Occipital lobe (tissue), 2 donors: ENCODE data around the gene CTAGE4. TPM values are rescaled to one million over a fixed set of nuclear protein-coding genes. Genes with fewer than 3 reads are reported as not detected.
"Not testable (repeated sequence)": the region's sequence is repeated elsewhere in the genome, so short reads cannot be mapped to it uniquely, and the experiment has no call there.

Source experiments
- DNase-seq: peaks from one replicate; lab custom pipeline; 2025; lab: John Stamatoyannopoulos, UW
- total RNA-seq: library from RNA; depleted of rRNA; stranded (reverse); fragments of >200 nt; gene quantifications from one replicate; pipeline ENCODE4 v1.2.3, GENCODE V29; 2014

The CTAGE4 gene, protein sequence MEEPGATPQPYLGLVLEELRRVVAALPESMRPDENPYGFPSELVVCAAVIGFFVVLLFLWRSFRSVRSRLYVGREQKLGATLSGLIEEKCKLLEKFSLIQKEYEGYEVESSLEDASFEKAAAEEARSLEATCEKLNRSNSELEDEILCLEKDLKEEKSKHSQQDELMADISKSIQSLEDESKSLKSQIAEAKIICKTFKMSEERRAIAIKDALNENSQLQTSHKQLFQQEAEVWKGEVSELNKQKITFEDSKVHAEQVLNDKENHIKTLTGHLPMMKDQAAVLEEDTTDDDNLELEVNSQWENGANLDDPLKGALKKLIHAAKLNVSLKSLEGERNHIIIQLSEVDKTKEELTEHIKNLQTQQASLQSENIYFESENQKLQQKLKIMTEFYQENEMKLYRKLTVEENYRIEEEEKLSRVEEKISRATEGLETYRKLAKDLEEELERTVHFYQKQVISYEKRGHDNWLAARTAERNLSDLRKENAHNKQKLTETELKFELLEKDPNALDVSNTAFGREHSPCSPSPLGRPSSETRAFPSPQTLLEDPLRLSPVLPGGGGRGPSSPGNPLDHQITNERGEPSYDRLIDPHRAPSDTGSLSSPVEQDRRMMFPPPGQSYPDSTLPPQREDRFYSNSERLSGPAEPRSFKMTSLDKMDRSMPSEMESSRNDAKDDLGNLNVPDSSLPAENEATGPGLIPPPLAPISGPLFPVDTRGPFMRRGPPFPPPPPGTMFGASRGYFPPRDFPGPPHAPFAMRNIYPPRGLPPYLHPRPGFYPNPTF
- 0.31 TPM for total RNA-seq

DNA sequence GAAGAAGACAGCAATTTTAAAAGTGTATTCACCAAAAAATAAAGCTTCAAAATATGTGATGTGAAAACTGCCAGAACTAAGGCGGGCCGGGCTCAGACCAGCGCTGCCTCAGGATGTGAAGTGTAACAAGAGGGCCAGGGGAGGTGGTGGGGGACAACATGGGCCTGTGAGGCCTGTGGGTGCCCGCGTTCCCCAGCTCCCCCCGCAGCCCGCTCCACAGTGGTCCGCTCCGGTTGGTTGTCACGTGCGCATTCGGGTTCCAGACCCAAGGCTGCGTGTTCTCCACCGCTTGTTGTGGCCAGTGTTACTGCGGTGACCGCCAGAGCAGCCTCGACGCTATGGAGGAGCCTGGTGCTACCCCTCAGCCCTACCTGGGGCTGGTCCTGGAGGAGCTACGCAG, at the start of gene CTAGE4:
Gene CTAGE4 (plus strand): TSS at position 301 of the 400 bp plus-strand sequence. CDS start 38 bp downstream, at position 339.
- not testable (repeated sequence) for DNase-seq

DNA sequence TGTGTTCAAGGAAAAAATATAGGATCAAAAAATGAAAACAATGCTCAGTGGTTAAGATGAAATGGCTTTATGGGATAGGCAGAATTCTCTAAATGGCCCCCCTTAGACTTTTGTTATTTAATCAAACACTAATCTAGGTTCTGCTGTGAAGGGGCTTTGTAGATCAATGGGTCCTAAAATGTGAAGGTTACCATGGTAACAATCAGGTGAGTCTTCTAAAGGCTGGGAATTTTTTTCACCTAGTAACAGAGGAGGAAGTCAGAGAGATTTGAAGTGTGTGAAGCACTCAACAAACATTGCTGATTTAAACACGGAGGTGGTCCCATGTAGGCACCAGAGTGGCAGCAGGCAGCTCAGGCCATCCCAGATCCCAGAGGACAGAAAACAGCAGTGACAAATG, 49.1 kb upstream of the CTAGE4 start:
- DNase-seq: no peak

DNA sequence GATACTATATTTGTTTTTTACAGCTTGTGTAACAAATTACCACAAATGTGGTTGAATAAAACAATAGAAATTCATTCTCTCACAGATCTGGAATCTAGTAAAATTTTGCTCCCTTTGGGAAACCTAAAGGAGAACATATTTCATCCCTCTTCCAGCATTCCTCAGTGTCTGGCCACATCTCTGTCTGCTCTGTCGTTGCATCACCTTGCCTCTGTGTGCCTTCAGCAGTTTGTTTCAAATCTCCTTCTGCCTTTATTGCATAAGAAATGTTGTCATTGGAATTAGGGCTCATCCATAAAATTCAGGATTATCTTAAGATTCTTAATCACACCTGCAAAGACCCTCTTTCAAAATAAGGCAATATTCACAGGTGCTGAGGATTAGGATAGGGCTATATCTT, 45.8 kb upstream of the CTAGE4 start:
- DNase-seq: no peak

DNA sequence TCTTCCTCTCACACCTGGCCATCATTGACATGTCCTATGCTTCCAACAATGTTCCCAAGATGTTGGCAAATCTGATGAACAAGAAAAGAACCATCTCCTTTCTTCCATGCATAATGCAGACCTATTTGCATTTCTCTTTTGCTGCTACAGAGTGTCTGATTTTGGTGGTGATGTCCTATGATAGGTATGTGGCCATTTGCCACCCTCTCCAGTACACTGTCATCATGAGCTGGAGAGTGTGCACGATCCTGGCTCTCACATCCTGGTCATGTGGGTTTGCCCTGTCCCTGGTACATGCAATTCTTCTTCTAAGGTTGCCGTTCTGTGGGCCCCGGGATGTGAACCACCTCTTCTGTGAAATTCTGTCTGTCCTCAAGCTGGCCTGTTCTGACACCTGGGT, 41.1 kb upstream of the CTAGE4 start:
- DNase-seq: no peak

DNA sequence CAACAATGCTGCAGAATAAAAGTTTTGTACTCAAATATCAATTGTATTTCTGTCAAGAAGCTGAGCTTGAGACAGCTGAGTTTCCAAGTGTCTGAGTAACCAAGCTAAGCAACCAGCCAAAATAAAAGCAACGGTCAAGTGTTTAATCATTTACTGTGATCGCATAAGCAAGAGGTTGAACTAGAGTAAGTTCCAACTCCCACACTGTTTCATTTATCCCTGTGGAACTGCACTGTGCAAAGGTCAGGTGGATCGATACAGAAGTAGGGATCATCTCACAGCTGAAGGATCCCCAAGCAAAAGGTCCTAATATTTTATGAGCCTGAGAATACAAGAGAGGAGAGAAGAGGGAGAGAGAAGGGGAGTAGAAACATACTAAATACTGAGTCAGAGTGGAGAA, 38.8 kb upstream of the CTAGE4 start:
- no peak for DNase-seq

DNA sequence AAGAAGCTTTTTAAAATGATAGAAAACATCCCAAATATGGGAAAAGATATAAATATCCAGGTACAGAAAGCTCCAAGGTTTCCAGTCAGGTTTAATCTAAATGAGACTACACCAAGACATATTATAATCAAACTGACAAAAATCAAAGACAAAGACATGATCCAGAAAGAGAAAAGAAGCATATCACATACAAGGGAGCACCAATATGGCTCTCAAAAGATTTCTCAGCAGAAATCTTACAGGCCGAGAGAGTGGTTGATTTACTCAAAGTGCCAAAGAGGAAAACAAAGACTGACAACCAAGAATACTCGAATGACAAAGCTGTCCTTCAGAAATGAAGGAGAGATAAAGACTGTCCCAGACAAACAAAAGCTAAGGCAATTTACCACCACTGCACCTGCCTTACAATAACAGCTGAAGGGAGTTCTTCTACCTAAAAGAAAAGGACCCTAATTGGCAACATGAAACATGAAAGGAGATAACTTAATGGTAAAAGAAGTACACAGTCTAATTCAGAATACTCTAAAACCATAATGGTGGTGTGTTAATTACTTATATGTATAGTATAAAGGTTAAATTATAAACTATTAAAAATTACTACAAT, 34.9 kb upstream of the CTAGE4 start:
- DNase-seq: no peak

DNA sequence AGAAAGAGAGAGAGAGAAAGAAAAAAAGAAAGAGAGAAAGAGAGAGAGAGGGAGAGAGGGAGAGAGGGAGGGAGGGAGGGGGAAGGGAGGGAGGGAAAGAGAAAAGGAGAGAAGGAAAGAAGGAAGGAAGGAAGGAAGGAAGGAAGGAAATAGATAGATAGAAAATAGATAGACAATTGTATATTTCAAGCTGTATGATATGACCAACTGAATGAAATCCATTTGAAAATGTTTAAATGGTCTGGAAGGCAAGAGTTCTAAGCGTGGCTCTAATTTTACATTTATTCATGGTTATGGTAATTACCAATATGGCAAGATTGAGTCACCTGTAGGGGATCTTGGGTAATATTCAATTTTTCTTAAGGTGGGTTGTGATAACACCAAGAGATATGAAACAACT, 24.4 kb upstream of the CTAGE4 start:
- DNase-seq: no peak

DNA sequence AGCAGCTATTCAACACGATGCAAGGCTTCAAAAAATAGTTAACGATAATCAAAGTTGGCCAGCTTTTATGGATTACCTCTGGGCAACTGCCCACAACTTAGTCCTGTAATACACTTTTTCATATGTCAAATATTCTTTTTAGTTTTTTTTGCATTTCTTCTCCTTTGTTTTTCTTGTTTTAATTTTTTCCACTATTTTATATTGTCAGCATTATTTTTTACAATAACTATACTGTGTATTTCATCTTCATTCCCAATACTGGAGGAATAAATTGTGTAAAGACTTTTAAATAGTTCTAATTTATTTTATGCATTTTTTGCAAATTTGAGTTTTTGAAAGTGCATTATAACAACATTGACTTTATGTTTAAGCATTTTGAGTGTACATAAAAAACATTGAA, 18.5 kb upstream of the CTAGE4 start:
- DNase-seq: no peak

DNA sequence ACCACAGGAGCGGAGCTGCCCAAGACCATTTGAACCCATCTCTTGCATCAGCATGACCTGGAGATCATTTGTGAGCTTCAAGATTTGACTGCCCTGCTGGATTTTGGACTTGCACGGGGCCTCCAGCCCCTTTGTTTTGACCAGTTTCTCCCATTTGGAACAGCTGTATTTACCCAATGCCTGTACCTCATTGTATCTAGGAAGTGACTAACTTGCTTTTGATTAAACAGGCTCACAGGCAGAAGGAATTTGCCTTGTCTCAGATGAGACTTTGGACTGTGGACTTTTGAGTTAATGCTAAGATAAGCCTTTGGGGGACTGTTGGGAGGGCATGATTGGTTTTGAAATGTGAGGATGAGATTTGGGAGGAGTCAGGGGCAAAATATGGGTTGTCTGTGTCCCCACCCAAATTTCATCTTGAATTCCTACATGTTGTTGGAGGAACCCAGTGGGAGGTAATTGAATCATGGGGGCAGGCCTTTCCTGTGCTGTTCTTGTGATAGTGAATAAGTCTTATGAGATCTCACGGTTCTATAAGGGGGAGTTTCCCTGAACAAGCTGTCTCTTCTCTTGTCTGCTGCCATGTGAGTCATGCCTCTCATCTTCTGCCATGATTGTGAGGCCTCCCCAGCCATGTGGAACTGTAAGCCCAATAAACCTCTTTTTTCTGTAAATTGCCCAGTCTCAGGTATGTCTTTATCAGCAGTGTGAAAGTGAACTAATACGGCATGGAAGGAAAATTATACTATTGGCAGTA, 11.5 kb upstream of the CTAGE4 start:
- DNase-seq: not testable (repeated sequence)

DNA sequence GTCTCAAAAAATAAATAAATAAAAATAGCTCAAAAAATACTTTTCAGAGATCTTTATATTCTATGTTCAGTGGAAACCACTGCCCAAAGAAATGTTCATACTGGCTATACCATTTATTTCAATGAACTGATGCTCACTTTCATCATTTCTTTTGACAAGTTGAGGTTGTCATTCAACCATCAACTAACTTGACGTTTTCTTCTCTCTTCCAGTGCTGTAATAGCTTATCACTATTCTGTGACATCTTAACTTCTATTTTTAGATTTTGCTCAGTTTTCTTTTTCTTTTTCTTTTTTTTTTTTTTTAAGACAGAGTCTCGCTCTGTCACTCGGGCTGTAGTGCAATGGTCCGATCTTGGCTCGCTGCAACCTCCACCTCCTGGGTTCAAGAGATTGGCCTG, 8.7 kb upstream of the CTAGE4 start:
- no peak for DNase-seq

DNA sequence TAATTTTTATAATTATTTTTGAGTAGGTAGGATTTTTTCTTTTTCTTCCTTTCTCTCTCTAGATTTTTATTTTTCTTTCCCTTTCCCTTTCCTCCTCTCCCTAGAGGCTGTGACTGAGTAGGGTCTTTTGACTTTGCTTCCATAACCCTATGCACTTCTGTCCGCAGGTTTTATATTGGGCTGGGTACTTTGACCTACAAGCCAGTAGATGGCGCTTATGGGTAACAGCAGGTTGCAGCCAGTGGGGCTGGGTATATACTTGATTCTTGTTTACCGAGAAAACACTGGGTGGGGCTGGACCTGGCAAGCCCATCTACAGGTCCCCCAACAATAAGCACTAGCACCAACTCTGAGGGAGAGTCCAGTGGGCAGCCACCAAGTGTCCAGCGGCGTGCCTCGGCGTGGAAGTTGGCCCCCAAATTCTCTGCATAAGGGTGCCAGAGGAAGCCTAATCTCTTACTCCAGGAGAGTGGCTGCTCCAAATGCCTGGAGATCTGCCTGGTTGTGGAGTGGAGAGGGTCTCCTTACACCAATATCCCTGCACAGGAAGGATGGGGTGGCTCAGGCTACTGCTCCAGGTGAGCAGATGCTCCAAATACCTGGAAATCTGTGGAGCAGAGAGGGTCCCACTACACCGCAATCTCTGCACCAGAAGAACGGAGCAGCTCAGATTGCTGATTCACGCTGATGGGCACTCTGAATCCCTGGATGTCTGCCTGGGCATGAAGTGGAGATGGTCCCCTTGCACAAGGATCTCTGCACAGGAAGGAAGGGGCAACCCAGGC, 4.7 kb upstream of the CTAGE4 start:
- DNase-seq: not testable (repeated sequence)

DNA sequence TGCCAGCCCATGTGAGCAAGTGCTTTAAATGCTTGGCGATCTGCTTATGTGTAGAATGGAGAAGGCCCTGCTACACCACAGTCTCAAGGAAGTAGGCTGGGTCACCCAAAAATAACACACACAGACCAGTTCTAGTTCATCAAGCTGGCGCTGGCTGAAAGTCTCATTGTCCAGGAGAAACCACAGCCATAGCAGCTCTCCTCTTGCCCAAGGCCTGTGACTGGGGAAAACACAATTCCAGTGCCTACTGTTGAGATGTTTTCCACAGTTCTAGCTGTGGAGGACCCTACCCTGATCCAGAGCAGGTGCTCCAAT, 4.1 kb upstream of the CTAGE4 start:
- not testable (repeated sequence) for DNase-seq

DNA sequence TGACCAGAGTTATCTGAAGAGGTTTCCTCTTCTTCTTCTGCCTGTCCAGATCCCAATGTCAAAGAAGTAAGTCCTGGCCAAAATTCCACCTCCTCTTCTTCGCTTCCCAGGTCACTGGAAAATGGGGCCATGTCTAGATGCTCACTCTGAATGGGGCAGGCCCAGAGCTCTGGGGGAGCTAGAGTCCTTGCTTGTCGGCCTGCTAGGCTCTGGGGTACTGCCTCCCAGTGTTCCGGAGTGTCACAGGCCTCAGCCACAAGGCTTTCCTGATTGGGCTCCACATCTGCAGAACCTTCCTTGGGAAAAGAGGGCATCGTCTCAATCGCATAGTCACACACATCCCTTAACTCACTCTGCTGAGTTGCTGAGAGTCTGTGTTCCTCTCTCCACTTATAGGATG, 4.6 kb downstream of the CTAGE4 start:
- DNase-seq: not testable (repeated sequence)

DNA sequence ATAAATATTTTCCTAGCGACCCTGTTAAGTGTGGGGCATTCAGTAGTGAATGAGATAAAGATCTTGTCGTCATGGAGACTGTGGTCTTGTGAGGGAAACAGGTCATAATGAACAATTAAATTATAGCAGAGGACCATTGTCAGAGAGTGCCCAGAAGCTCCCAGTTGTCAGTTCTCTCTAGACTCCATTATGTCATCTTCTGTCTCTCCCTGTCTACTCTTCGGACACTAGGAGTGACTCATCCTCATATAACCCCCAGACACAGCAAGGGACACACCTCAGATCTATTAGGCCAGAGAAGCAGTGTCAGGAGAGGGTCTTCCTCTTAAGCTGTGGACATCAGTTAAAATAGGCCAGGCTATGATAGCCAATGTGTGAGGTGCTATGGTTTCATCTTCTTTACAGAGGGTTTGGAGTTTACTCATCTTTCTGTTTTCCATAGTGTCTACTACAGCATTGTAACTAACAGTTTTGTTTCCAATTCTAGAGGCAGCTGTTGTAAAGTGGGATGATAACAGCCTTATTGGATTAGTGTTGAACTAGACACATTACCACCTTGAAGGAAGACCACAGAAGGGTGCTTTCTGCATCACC, 5.4 kb downstream of the CTAGE4 start:
- not testable (repeated sequence) for DNase-seq

DNA sequence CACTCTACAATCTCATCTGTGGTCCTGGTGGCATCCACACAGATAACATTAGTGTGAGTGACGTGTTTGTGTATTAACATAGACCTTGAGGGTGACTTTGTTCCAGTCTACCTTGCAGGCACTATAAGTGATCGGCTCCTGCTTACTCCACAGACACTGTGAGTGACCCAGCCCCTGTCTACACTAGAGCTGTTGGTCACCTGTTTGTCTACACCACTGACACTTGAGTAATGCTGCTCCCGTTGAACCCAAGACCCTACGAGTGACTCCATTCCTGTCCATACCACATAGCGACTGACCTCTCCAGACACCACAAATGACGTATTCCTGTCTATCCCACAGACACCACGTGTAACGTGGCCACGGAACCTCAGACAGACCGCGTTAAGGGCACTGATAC, 10.5 kb downstream of the CTAGE4 start:
- DNase-seq: not testable (repeated sequence)

DNA sequence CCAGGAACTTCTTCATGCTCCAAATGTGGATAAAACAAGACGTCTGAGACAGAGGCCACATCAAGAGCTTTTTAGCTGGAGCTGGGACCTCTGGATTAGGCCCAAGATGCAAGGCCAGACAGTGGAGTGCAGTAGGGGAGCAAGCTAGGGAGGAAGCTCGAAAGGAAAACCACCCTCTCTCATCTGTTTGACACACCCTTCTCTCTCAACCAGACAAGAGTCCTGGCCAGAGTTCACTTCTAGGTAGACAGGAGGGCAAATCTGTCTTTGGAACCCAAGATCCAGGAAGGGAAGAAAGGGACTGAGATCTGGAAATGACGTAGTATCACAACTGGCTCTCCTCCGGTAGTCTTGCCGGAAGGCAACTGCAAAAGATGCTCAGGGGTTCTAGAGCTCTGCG, 11.2 kb downstream of the CTAGE4 start:
- not testable (repeated sequence) for DNase-seq

DNA sequence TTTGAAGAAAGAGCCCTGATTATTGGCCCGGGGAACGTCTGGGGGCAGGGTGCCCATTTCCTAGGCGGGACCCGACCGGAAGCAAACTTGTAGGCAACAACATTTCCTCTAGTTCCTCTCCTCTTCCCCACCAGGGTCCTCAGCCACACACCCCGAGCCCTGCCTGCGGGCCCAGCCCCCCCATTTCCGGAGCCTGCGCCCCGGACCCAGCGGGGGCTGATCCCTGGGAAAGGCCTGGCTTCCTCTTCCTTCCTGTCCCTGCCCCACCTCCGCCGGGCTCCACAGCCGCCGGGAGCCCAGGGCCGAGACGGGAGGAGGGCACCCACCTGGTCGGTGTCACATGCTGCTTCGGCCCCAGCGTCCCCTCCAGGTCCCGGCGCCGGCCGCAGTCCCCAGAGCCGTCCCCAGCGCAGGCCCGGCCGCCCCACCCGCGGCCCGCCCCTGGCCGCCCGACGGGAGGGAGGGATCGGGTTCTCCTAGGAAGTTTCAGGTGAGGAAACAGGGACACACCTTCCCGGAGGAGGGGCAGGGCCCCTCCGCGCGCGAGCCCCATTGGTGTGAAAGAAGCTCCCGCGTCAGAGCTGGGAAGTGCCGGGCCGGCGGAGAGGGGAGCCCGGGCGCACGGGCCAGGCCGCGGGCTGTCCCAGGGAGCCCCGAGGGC, 12.1 kb downstream of the CTAGE4 start, which contains the start of gene ARHGEF35:
Gene ARHGEF35 (minus strand): TSS at position 622 of the 661 bp plus-strand sequence. CDS start 7,450 bp downstream, outside the sequence.
- not testable (repeated sequence) for DNase-seq

DNA sequence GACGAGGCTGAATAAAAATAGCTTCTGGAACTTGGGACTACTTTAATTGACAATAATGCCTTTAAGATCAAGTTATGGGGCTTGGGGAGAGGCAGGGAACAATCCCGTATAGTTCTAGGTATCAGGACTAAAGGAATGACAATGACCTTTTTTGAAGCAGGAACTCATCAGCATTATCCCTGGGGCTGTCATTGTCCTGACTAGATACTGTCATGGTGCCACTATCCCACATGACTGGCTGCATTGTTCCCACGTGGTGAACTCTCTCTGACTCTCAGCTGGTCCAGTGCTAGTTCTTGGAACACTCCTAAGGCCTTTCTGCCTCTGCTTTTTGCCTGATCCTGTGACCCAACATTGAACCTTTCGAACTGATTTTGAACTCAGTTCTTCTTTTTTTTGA, 15.7 kb downstream of the CTAGE4 start:
- not testable (repeated sequence) for DNase-seq

DNA sequence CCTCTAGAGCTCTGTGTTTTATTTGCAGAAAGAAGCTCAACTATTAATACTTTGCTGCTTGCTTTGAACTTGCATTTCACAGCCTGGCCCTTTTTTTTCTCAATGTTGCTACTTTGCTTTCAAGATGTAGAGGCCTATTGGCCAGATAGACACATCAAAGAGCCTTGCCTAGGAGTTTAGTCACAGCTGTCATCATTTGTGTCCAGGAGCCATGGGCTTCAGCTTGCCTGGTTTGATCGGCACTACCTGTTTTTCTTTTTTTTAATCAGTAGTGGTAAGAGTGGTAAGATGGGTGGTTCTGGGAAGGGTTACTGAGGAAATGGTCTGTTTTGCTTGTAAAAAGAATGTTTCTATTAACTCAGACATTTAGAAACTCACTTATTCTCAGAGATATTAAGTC, 18.7 kb downstream of the CTAGE4 start:
- DNase-seq: not testable (repeated sequence)

DNA sequence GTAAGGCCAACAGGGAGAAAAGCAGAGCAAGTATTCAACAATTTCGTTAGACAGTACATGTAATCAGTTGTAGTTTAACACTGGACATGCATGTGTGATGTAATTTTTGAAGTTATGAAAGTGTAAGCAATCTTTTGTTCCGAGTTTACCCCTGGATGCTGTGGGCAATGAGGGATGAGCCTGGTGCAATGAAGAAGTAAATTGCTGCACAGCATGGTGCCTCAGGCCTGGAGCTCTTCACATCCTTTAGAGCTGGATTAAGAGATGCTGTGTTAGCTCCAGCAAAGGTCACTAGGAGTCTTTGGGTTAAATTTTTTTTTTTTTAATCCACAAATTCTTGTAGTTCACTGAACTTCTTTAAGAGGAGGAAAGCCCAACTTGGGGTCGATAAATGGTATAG, 19.8 kb downstream of the CTAGE4 start:
- not testable (repeated sequence) for DNase-seq
